GF-D8 (cell line): ENCODE measurements around the gene RNMT.
"Not testable (repeated sequence)": the region's sequence is repeated elsewhere in the genome, so short reads cannot be mapped to it uniquely, and the experiment has no call there.

ENCODE experiments used
- DNase-seq: peaks from one replicate; lab custom pipeline; 2025; lab: John Stamatoyannopoulos, UW

RNMT gene

GRCh38 chr18:13726232-13726971 is at the start of gene RNMT, which contains the start of gene FAM210A:
Gene RNMT, plus strand, starts transcription at chr18:13726673. Its CDS starts 4,845 bp downstream, at chr18:13731518.
Gene FAM210A, minus strand, starts transcription at chr18:13726558. Its CDS starts 44,481 bp downstream, at chr18:13682077.
- DNase-seq, result peak; percentile 93

- DNase-seq, result not testable (repeated sequence)
Observed at GRCh38 chr18:13677350-13677749, 49.1 kb upstream of the RNMT start.

- no peak for DNase-seq
Observed at GRCh38 chr18:13680612-13681011, 45.9 kb upstream of the RNMT start.

- no peak for DNase-seq
Observed at GRCh38 chr18:13681701-13682100, 44.8 kb upstream of the RNMT start.

DNA sequence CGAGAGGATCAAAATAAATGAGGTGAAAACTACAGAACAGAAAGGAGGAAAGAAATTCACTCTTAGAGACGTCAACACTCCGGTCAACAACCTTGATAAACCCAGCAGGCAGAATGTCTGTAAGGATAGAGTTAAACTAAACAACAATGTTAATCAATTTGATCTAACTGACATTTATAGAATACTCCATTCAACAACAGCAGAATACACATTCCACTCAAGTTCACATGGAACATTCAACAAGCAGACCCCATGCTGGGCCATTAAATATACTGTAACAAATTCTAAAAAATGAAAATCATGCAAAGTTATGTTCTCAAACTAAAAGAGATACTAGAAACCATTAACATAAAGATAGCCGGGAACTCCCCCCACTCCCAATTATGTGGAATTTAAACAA is 41.9 kb upstream of the RNMT start:
- no peak for DNase-seq

GRCh38 chr18:13688191-13689136 is 38.0 kb upstream of the RNMT start:
- no peak for DNase-seq

DNA sequence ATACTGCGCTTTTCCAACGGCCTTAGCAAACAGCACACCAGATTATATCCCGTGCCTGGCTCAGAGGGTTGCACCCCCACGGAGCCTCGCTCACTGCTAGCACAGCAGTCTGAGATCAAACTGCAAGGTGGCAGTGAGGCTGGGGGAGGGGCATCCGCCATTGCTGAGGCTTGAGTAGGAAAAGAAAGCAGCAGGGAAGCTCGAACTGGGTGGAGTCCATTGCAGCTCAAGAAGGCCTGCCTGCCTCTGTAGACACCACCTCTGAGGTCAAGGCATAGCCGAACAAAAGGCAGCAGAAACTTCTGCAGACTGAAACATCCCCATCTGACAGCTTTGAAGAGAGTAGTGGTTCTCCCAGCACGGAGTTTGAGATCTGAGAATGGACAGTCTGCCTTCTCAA is 36.4 kb upstream of the RNMT start:
- DNase-seq, result not testable (repeated sequence)

GRCh38 chr18:13695337-13695736 is 31.1 kb upstream of the RNMT start:
- DNase-seq, result not testable (repeated sequence)

DNA sequence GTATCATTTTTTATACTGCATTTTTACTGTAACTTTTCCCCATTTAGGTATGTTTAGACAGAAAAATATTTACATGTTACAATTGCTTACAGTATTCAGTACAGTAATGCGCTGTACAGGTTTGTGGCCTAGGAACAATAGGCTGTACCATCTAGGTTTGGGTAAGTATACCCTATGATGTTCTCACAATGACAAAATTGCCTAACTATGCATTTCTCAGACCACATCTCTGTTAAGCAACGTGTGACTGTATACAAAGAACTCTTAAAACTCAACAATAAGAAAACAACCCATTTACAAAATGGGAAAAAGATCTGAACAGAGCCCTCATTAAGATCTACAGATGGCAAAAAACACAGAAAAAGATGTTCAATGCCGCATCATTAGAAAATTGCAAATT is 29.5 kb upstream of the RNMT start:
- DNase-seq, result no peak

DNA sequence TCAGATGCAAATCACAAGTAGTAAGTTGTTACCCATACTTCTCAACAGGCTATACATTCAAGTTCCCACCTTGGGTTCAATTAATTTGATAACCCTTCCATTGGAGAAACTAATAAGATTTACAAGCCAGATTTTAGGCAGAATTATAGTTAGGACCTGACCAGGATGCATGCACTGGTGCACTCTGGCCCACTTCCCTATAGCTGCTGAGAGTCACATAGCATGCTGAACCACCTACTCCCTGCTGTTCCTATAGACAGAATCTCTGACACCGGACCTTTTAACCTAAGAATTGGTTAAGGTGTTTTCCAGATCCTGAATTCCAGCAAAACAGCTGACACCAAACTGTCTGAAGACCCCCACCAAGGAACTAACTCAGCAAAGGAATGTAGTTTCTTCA is 26.3 kb upstream of the RNMT start:
- no peak for DNase-seq

- DNase-seq, result no peak
Observed at GRCh38 chr18:13703899-13704298, 22.6 kb upstream of the RNMT start.

DNA sequence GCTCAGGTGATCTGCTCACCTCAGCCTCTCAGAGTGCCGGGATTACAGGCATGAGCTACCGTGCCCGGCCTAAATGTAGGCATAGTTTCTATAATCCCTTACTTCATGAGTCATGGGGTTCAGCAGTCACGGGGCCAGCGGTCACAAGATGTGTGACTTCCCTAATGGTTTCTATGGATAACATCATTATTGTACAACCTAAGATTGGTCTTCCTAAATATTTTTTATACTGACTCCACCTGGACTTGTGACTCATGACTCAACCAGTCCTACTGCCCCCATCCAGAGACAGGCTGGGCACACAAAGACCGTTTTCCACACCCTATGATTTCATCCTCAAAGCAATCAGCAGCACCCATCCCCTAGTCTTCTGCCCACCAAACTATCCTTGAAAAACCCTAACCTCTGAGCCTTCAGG is 16.1 kb upstream of the RNMT start:
- DNase-seq, result no peak

GRCh38 chr18:13712400-13713131 is 13.9 kb upstream of the RNMT start:
- no peak for DNase-seq

- no peak for DNase-seq
Observed at GRCh38 chr18:13713455-13714055, 12.9 kb upstream of the RNMT start.

GRCh38 chr18:13715330-13715729 is 11.1 kb upstream of the RNMT start:
- DNase-seq, result no peak

DNA sequence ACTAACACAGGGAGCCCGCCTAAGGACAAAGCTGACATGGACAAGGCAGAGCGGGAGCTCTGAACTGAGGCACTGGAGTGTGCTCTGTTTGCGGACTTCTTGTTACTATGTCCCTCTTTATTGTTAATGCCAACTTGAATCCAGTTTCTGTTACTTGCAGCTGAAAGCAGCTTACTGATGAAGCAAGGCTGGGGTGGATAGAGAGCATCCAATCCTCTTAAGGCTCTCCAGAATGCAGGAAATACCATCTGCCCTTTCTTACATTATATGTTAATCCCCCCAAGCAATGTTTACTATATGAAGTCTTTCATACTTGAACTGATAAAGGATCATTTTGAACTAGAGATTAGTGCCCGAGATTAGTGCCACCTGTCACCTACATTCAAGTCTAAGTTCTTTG is 9.6 kb upstream of the RNMT start:
- DNase-seq, result no peak

GRCh38 chr18:13720123-13720522 is 6.3 kb upstream of the RNMT start:
- no peak for DNase-seq

DNA sequence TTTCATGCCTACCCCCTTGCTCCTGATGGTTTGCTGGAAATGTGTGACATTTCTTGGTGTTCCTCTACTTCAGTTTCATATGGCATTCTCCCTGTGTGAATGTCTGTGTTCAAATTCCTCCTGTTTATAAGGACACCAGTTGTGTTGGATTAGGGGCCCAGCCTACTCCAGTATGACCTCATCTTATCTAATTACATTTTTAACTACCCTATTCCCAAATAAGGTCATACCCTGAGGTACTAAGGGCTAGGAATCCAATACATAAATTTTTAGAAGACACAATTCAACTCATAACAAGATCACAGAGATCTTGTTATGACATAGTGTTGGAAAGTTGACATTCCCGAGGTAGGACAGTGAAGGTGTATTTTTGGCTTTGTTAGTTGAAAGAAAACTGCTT is 5.6 kb upstream of the RNMT start:
- no peak for DNase-seq

DNA sequence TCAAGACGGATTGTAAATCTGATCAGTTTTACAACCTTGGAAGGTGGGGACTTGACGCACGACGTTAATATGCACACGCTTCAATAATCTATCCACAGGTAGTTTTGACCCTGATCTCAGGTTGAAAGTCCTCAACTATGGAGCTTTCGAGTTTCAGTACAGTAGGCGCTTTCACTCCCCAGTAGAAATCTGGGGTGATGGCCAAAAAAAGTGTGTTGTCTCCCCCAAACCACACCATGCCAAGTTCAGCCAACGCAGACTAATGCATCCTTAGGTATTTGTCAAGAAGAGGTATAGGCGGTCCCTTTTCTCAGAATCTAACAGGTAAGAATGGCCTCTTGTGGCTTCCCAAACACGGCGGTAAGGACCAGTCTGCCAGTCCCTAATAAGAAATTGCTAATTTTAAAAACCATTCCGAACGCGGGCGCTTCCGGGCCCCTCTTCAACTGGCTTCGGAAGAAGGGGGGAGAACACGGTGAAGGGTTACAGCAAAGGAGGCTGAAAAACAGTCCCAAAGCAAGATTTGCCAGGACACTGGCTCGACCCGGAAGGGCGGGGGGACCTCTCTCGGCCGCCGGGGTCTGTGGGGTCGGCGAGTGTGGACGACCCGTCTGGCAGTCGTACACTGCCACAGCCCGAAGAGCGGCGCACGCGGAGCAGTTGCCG is 774 bp upstream of the RNMT start:
- DNase-seq, result no peak

- DNase-seq, result no peak
Observed at GRCh38 chr18:13726972-13727331, 479 bp downstream of the RNMT start.

DNA sequence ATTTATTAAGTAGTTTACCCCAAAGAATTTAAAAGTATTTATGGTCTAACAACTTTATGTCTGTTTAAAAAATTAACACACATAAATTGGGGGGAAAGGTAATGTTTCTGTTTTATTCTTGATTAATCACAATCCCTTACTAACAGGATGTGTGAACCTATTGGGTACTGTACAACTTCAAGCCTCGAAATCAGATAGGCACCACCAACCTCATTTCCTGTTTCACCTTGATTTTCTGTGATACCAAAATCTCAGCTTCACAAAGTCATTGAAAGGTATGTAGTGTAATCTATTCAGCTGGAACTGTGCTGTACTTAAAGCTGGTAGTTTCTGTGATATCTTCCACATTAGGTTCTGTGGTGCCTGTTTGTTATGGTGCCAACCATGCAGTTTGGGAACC is 4.0 kb downstream of the RNMT start:
- DNase-seq, result no peak
